Testis (tissue), 2 donors: ENCODE results near the gene VEGFB.

Source experiments
- POLR2A ChIP-seq: fragments of 450-650 bp; IDR thresholded peaks from one replicate; pipeline ENCODE4 v1.6.1; 2017; ENCODE audit warnings: antibody characterized with exemption, mild to moderate bottlenecking, moderate library complexity
- TF ChIP-seq, protein P1 (sequence below), 3 experiments: fragments of 450-650 bp in 2 of 3; fragments of 200-600 bp in 1 of 3; sonication (generic) in 1 of 3; IDR thresholded peaks; one replicate each; pipeline ENCODE4 v1.5.1; 2016 to 2019; ENCODE audit warnings: antibody characterized with exemption in 3 of 3, mild to moderate bottlenecking in 2 of 3, moderate library complexity in 1 of 3

DNA sequence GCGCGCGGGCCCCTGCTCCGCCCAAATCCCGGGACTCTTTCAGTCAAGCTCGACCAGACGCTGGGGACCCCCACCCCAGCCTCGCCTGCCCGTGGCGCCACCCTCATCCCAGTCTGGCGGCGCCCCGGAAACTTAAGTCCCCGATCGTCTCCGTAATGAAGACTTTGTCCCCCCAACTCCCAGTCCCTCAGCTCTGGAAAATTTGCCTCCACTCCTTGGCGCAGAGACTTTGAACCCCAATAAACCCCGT lies 17.3 kb downstream of the VEGFB start:
- TF ChIP-seq POLR2A: no peak
- TF ChIP-seq, protein P1, sequence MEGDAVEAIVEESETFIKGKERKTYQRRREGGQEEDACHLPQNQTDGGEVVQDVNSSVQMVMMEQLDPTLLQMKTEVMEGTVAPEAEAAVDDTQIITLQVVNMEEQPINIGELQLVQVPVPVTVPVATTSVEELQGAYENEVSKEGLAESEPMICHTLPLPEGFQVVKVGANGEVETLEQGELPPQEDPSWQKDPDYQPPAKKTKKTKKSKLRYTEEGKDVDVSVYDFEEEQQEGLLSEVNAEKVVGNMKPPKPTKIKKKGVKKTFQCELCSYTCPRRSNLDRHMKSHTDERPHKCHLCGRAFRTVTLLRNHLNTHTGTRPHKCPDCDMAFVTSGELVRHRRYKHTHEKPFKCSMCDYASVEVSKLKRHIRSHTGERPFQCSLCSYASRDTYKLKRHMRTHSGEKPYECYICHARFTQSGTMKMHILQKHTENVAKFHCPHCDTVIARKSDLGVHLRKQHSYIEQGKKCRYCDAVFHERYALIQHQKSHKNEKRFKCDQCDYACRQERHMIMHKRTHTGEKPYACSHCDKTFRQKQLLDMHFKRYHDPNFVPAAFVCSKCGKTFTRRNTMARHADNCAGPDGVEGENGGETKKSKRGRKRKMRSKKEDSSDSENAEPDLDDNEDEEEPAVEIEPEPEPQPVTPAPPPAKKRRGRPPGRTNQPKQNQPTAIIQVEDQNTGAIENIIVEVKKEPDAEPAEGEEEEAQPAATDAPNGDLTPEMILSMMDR (IDR thresholded peaks at IDR 0.05): no peak
